HG03558 (cell line): ENCODE data around the gene HARS1.
"Not testable (repeated sequence)": the region's sequence is repeated elsewhere in the genome, so short reads cannot be mapped to it uniquely, and the experiment has no call there.

Source experiments
- ATAC-seq: cut with Tn5 transposase; IDR thresholded peaks from one replicate; pipeline ENCODE4 v1.9.1; 2021; ENCODE audit warnings: moderate number of reproducible peaks; ENCODE audit not compliant: unreplicated experiment; ENCODE audit errors: extremely low read depth

The HARS1 gene

DNA sequence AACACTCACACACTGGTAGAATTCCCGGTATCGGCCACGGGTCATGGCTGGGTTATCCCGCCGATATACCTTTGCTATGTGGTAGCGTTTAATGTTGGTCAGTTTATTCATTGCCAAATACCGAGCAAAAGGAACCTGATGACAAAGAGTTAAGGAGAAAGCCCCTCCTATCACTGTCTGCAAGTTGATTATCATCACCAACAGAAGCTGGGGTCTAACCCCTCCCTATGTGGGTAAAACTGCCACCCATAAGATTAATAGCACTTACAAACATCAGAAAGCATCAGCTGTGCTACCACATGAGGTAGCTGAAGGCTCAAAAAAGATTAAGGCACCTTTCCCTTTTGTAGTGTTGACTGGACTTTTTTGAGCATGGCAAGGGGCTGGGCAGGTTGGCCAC is 12.2 kb downstream of the HARS1 start:
- no peak for ATAC-seq

DNA sequence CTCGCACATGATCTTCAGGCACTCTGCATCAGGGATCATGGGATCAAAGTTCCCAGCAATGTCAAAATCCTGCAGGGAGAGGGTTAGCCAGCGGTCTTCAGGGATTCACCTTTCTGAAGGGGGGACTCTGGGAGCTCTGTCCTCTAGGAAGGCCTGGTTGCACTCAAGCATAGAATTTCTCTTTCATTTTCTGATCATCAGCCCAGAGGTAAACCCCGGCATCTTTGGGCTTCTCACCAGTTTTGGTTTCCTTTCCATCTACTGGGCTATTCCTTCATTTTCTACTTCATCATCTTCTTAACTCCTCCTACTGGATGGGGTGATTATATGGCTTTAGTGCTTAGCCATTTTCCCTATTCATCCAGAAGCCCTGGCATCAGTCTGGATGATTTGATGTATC is 13.2 kb downstream of the HARS1 start:
- peak; percentile 54 for ATAC-seq

DNA sequence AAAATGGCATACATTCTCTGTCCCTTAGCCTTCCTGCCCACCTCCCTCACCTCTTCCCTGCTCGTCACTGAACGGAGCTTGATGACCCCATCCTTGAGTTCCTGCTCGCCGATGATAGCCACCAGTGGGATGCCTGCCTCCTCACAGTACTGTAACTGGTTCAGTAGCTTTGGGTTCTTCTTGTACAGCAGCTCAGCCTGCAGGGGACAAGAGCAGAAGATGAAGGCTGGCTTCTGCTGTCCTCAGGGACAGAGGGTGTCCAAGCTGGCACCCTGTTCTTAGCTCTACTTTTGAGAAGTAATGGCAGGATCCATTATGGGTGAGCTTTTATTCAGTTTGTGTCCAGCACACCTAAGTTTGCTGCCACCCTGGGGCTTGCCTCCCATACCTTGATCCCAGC is 16.5 kb downstream of the HARS1 start:
- ATAC-seq = no peak

DNA sequence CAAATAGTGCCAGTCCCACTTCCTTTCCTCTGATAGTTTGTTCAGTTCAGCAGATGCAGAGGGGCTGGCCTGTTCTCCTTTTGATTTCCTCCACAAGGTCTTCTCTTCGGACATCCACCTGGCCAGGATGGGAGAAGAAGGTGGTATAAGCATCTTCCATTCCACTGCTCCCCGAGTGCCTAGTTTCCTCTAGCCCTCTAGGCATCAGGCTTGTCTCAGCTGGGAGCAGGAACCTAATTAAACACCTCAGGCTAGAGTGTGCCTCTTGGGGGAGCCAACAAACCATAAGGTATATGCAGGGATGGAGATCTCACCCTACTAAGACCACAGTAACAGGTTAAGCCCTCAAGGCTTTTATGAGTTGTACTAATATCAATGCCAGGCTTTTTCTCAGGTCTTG is 17.0 kb downstream of the HARS1 start:
- ATAC-seq = no peak

DNA sequence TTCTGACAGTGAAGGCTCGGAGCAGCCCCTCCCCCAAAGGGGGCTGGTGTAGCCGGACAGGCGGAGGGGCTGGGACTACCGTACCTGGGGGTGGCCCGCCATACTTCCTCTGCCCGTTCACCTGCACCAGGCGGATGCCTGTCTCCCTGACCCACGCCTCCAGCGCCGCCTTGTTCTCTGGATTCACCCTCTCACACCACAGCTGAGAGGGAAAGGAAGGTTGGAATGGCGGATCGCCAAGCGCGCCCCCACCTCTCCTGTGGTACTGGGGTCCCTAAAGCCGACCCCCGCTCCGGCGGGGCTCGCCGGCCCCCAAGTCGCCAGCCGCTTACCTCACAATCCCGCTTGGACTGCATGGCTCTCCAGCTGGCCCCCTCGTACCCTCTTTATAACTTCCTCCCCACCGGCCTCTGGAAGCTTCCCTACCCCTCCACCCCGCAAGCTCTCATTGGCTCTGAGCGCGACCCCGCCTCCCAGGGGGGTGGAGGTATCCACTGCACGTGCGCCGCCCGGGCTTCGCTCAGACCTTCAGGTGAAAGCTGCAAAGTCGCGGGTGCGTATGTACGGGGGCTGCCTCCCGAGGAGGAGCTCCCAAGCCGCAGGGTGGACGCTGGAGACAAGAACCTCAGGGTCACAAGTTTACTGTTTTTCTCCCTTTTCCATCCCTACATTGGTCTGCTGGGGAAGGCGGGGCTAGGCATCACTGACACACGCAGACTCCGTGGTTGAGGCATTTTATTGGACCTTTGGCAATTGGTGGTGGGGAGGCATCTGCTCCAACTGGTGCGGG is 17.8 kb downstream of the HARS1 start, which contains the start of gene DND1:
DND1 (minus strand) TSS at position 390 of the 790 bp plus-strand sequence; CDS start at position 356, 34 bp downstream.
- ATAC-seq = no peak

DNA sequence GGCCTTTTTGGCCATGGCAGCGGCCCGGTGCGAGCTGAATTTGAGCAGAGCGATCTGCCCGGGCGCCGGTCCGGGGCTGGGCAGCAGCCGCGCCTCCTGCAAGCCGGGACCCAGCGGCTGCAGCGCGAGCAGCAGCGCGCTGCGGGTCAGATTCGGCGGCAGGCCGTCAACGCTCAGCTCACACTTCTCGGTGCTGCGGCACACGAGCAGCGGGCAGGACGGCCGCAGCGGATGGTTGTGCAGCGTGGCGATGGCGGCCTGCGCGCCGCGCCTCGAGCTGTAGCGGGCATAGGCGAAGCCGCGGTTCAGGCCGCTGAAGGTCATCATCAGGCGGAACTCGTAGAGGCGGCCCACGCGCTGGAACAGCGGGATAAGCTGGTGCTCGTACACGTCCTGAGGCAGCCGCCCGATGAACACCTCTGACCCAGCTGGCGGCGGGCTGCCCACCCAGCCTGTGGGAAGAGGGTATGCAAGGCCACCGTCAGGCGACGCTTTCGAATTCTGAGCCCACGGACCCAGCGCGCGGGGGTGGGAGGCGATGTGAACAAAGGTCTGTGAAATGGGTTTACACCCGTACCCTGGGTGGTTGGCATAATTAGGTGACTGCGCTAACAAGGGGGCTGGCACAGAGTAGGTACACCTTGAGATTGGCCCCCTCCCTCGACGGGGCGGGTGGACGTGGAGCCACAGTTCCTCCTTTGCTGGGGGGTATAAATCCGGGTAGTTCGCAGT is 18.5 kb downstream of the HARS1 start:
- no peak for ATAC-seq

DNA sequence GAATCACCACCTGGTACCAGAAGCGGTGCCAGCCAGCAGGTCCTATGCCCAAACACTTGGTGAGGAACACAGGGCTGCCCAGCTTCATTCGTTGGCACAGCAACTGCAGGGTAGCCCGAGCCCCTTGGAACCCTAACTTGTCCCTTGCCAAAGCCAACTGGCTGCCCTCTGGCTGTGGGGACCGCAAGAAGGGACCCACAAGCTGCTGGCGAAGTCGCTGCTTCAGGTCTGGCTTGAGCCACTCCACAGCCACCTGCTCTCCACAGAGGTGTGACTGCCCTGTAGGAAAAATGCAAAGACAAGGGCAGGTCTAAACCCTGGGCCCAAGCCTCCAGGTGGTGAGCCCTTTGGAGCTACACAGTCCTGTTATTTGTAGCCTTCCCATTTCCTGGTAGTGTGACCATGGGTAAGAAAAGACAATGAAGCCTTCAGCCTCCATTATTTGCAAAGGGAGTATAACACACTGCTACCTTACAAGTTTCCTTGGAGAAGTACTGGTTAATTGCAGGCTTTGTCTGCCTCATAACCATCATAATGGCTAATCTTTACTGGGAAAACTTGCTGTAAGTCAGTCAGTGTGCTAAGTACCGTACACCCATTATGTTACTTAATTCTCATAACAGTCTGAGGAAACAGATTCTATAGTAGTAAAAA is 19.6 kb downstream of the HARS1 start:
- ATAC-seq = no peak

DNA sequence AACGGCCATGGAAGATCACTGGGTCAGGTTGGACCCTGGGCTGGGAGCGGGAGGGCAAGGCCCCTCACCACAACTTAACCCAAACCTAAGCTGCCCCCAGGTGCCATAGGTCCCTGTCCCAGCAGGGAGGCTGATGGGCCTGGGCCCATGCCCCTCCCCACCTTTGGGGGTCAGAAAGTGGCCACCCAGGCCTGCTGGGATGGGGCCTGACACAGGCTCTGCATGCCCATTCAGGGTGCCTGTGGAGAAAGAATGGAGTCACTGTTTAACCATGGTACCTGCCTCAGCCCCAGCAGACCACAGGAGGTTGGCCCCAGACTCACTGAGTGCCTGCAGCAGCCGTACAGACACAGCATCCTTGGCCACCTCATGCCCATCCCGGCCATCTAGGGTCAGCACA is 20.1 kb downstream of the HARS1 start:
- ATAC-seq = not testable (repeated sequence)

DNA sequence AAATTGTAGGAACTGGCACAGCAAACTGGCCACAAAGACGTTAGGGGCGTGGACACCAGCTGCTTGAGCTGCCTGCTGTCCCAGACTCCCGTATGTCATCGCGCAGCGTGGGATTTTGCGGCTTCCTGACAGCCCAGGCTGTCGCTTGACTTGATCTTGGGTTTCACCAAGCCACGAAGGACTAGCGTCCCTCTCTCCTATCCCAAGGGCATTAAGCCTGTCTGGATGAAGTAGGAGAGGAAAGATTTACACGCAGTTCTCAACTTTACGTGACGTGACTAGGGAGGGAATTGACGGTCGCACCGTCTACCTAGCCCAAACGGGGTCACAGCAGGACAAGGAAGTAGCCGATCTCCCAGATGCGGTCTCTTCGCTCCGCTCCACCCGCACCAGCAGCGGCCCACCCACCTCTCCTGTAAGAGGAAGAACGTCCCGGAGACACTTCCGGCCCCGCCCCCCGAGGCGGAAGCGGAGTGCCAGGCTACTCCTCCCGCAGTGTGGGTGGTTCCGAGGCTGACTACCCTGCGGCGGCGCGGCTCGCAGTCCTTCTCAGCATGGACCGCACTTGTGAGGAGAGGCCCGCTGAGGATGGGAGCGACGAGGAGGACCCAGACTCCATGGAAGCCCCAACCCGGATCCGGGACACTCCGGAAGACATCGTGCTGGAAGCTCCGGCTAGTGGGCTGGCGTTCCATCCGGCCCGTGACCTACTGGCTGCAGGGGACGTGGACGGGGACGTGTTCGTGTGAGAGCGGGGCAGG is 26.6 kb downstream of the HARS1 start, which contains the start of gene WDR55:
WDR55 (plus strand) TSS at position 546 of the 761 bp plus-strand sequence; CDS start at position 555, 9 bp downstream.
- peak; percentile 86 for ATAC-seq

DNA sequence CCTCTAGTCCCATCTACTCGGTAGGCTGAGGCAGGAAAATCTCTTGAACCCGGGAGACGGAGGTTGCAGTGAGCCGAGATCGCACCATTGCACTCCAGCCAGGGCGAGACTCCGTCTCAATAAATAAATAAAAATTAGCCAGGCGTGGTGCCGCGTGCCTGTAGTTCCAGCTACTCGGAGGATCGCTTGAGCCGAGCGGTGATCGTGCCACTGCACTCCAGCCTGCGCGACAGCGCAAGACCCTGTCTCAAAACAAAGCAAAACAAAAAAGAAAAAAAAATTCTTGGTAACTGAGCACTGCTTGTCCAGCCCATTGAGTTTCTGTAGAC is 27.2 kb downstream of the HARS1 start:
- no peak for ATAC-seq

DNA sequence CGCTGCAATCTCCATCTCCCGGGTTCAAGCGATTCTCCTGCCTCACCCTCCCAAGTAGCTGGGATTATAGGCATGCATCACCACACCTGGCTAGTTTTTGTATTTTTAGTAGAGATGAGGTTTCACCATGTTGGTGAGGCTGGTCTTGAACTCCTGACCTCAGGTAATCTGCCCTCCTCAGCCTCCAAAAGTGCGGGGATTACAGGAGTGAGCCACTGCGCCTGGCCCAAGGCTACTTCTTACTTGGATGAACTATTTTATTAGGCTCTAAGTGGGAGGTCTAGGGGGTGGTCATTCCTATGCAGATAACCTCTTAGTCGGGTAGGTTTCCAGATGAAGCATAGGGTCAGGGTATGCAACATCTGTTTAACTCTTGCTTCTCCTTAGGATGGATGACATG is 30.8 kb downstream of the HARS1 start:
- ATAC-seq = not testable (repeated sequence)

DNA sequence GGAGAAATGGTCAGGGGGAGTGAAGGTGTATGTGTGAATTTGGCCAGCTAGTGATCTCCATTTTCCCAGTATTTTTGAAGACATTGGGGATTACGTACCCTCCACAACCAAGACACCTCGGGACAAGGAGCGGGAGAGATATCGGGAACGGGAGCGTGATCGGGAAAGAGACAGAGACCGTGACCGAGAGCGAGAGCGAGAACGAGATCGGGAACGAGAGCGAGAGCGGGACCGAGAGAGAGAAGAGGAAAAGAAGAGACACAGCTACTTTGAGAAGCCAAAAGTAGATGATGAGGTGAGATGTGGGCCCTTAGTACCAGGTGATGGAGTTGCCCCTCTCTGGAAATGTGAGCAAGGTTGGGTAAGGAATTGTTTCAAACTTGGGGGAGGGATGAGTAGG is 32.3 kb downstream of the HARS1 start:
- no peak for ATAC-seq

DNA sequence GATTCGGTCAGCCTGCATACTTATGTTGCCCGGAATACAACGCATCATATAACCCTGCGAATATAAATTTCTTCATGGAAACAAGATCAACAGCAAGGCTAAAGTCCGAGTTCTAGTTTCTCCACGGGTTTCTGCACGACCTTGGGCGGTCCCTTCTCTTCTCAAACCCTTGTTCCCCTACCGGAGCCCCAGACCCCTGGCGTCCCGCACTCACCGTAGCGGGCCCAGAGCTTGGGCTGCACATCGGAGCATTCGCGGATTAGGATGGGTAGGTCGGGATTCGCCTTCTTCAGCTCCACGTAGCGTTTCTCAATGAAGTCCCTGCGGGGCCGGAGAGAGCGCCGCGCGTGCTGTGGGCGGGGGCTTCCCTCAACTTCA is 44.1 kb downstream of the HARS1 start:
- ATAC-seq = peak; percentile 3

DNA sequence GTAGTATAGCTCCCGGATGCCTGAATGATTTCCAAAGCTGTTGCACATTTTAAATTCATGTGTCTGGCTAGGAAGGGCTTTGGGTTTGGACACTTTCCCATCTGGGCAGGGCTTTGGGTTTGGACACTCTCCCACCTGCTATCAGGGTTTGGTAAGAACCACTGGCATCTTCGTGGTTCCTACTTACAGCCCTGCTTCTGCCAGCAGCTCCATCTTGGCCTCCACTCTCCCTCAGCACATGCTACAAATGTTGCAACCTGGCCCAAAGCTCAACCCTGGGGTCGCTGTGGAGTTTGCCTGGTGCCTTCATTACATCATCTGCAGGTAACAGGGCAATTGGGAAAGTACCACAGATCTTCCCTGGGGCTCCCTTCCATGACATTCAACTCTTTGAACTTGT is 48.5 kb downstream of the HARS1 start:
- no peak for ATAC-seq

DNA sequence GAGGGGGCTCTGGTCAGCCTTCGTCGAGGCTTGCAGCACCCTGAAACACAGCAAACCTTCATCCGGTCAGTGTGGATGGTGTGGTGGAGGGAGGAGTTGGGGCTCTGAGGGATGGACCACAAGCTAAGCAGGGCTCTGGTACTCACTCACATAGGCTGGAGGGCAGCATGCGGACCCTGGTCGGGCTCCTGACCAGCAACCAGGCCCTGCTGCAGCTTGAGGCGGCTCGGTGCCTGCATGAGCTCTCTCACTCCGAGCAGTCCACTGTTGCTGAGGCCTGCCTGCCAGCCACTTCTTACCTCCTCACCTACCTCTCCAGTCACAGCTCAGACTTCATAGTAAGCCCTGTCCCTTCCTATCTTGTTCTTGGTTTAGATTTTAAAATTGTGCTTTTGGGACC is 49.5 kb downstream of the HARS1 start:
- ATAC-seq = no peak

DNA sequence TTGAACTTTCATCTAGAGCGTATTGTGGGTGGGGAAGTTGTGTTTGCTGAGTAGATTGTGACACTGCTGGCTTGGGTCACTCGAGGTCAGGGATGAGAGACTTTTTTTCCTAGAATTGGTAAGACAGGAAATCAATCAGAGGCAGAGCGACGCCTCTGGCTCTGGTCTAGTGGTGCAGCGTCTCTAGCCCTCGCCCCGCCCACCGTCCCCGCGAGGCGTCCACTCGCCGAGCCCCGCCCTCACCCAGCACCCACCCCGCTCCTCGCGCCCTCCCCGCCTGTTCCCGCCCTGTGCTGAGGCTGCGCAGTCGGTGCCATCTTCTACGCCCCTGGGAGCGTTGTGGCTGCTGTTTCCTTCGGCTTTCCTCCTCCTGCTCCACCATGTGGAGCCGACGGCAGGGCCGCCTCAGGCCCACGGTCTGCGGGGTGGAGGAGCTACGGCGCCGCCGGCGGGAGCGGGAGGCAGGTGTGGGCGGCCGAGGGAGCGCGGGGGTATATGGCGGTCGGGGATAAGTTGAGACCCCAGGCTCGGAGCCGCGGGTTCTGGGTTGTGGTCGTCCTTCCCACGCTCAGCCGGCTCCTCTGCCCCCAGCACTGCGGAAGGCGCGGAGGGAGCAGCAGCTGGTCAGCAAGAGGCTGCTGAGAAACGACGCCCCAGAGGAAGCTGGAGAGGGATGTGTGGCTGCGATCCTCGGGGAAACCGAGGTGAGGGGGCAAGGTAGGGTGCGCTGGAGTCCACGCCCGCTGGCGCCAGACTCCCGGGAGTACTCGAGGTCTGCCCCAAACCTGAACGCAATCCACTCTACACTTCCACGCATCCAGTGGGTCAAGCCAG is 51.8 kb downstream of the HARS1 start, which contains the start of gene TMCO6:
TMCO6 (plus strand) TSS at position 304 of the 834 bp plus-strand sequence; CDS start at position 381, 77 bp downstream.
- peak; percentile 73 for ATAC-seq

DNA sequence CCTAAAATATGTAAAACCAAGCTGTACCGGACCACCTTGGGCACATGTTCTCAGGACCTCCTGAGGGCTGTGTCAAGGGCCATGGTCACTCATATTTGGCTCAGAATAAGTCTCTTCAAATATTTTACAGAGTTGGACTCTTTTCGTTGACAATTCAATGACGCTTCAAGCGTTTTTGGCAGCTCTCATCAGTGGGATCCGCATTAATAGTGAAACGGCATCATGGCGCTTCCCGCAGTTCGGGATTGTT is 52.3 kb downstream of the HARS1 start:
- ATAC-seq = not testable (repeated sequence)

DNA sequence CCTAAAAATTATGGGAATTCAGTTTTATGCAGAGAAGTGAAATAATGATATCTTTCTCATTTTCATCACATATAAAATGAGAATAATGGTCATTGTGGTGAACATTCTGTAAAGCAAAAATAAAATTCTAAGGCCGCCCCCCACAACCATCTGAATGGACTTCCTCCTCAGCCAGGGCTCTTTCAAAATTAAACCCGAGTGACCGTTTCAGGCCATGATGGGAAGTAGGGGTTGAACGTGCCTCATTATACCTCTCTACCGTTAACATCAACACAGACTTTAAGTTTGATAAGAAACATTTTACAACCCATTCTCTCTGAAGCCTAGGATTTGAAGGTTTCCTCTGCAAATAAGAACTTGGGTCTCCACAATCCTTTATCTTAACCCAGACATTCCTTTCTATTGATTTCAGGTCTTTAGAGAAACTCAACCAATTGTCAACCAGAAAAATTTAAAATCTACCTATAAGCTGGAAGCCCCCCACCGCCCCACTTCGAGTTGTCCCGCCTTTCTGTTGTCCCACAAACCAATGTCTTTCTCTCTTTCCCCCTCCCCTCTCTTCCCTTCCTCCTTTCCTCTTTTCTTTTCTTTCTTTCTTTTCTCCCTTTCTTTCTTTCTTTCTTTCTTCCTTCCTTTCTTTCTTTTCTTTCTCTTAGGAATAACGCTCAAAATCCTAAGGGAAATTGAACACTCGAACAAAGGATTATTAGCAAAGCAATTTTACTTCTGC is 53.6 kb downstream of the HARS1 start:
- ATAC-seq = no peak
